Effector CD8-positive, alpha-beta T cell (primary cell): Measurements from ENCODE around the gene FRG2B.
"Not testable (repeated sequence)": the region's sequence is repeated elsewhere in the genome, so short reads cannot be mapped to it uniquely, and the experiment has no call there.

Experiments used
- DNase-seq: peaks from one replicate; lab custom pipeline; 2025; lab: John Stamatoyannopoulos, UW

The FRG2B gene

GRCh38 chr10:133599869-133600268 lies 26.7 kb downstream of the FRG2B start:
- DNase-seq, result not testable (repeated sequence)

- no peak for DNase-seq
Observed at GRCh38 chr10:133592716-133593115, 33.9 kb downstream of the FRG2B start.

GRCh38 chr10:133590970-133591359 lies 35.6 kb downstream of the FRG2B start:
- DNase-seq, result no peak

GRCh38 chr10:133590226-133590969 lies 36.2 kb downstream of the FRG2B start:
- DNase-seq, result no peak

GRCh38 chr10:133577037-133577436 lies 49.6 kb downstream of the FRG2B start:
- DNase-seq, result not testable (repeated sequence)
